Measurements from ENCODE around the gene LSM10.

LSM10 gene

GRCh38 chr1:36383240-36383639 is 14.5 kb downstream of the LSM10 start:
- Histone ChIP-seq H2AFZ (ENCODE audit: low read depth, low read length, severe bottlenecking) (no peak overlapping the region), H3K9ac (ENCODE audit: low read length) (no peak overlapping the region), H4K20me1 (ENCODE audit: low read depth, low read length) (peaks cover 3% of the 10 kb centered on the region; the same call in 1 of the 2 replicates), H3K36me3 (ENCODE audit: low read length) (no peaks in the 10 kb centered on the region), H3K9me2 (replicated peaks; ENCODE audit: insufficient read depth, low read length) (no peaks in the 10 kb centered on the region), H3K9me3 (ENCODE audit: insufficient read depth, low read length) (no peaks in the 10 kb centered on the region), H3F3A (ENCODE audit: insufficient read depth) (peaks cover 25% of the 10 kb centered on the region), H3K27me3 (ENCODE audit: low read length) (no peaks in the 10 kb centered on the region), H3K27ac (ENCODE audit: low read depth, low read length) (no peak overlapping the region), H3K4me2 (ENCODE audit: low read depth, low read length, poor library complexity, severe bottlenecking) (no peak overlapping the region), H3K79me2 (ENCODE audit: insufficient read depth, low read length) (peaks cover 68% of the 10 kb centered on the region), H3K4me3 (ENCODE audit: insufficient read depth, low read length, poor library complexity, severe bottlenecking) (no peak overlapping the region)
- no peak for TF ChIP-seq CTCF (IDR thresholded peaks at IDR 0.05; ENCODE audit: insufficient read depth, low read length, poor library complexity, severe bottlenecking)

- no peaks in the 10 kb centered on the region for H3K9me3 ChIP-seq (ENCODE audit: insufficient read depth, low read length)
- no peak overlapping the region for H3K9ac ChIP-seq (ENCODE audit: low read length)
- H3F3A ChIP-seq (ENCODE audit: insufficient read depth): peaks cover 21% of the 10 kb centered on the region
- peaks cover 3% of the 10 kb centered on the region; the same call in 1 of the 2 replicates for H4K20me1 ChIP-seq (ENCODE audit: low read depth, low read length)
- H3K36me3 ChIP-seq (ENCODE audit: low read length): no peaks in the 10 kb centered on the region
- no peak overlapping the region for H3K4me2 ChIP-seq (ENCODE audit: low read depth, low read length, poor library complexity, severe bottlenecking)
- no peak overlapping the region for H2AFZ ChIP-seq (ENCODE audit: low read depth, low read length, severe bottlenecking)
- peaks cover 74% of the 10 kb centered on the region for H3K79me2 ChIP-seq (ENCODE audit: insufficient read depth, low read length)
- no peak overlapping the region for H3K4me3 ChIP-seq (ENCODE audit: insufficient read depth, low read length, poor library complexity, severe bottlenecking)
- H3K9me2 ChIP-seq (replicated peaks; ENCODE audit: insufficient read depth, low read length): no peaks in the 10 kb centered on the region
- TF ChIP-seq EZH2phosphoT487 (conservative IDR thresholded peaks at IDR 0.05; ENCODE audit: low read length): no peak
- no peak for TF ChIP-seq CTCF (IDR thresholded peaks at IDR 0.05; ENCODE audit: insufficient read depth, low read length, poor library complexity, severe bottlenecking)
- no peaks in the 10 kb centered on the region for H3K27me3 ChIP-seq (ENCODE audit: low read length)
- H3K27ac ChIP-seq (ENCODE audit: low read depth, low read length): no peak overlapping the region
Measured at GRCh38 chr1:36382669-36383068, 15.0 kb downstream of the LSM10 start.

GRCh38 chr1:36382231-36382630 is 15.5 kb downstream of the LSM10 start:
- Histone ChIP-seq H2AFZ (ENCODE audit: low read depth, low read length, severe bottlenecking) (no peak overlapping the region), H3K9ac (ENCODE audit: low read length) (no peak overlapping the region), H3K79me2 (ENCODE audit: insufficient read depth, low read length) (peaks cover 75% of the 10 kb centered on the region), H3K4me3 (ENCODE audit: insufficient read depth, low read length, poor library complexity, severe bottlenecking) (no peak overlapping the region), H3K36me3 (ENCODE audit: low read length) (no peaks in the 10 kb centered on the region), H3F3A (ENCODE audit: insufficient read depth) (peaks cover 16% of the 10 kb centered on the region), H3K27ac (ENCODE audit: low read depth, low read length) (no peak overlapping the region), H3K9me3 (ENCODE audit: insufficient read depth, low read length) (no peaks in the 10 kb centered on the region), H3K27me3 (ENCODE audit: low read length) (no peaks in the 10 kb centered on the region), H3K4me2 (ENCODE audit: low read depth, low read length, poor library complexity, severe bottlenecking) (no peak overlapping the region), H4K20me1 (ENCODE audit: low read depth, low read length) (peaks cover 3% of the 10 kb centered on the region; the same call in 1 of the 2 replicates), H3K9me2 (replicated peaks; ENCODE audit: insufficient read depth, low read length) (no peaks in the 10 kb centered on the region)
- TF ChIP-seq EZH2phosphoT487 (conservative IDR thresholded peaks at IDR 0.05; ENCODE audit: low read length): no peak

- Histone ChIP-seq H3K27ac (ENCODE audit: low read depth, low read length) (no peak overlapping the region), H3K79me2 (ENCODE audit: insufficient read depth, low read length) (peaks cover 75% of the 10 kb centered on the region), H3K4me3 (ENCODE audit: insufficient read depth, low read length, poor library complexity, severe bottlenecking) (no peak overlapping the region), H3K4me2 (ENCODE audit: low read depth, low read length, poor library complexity, severe bottlenecking) (no peak overlapping the region), H3K9me3 (ENCODE audit: insufficient read depth, low read length) (no peaks in the 10 kb centered on the region), H3F3A (ENCODE audit: insufficient read depth) (peaks cover 8% of the 10 kb centered on the region), H3K36me3 (ENCODE audit: low read length) (no peaks in the 10 kb centered on the region), H4K20me1 (ENCODE audit: low read depth, low read length) (peaks cover 3% of the 10 kb centered on the region; the same call in 1 of the 2 replicates), H2AFZ (ENCODE audit: low read depth, low read length, severe bottlenecking) (no peak overlapping the region), H3K27me3 (ENCODE audit: low read length) (no peaks in the 10 kb centered on the region), H3K9me2 (replicated peaks; ENCODE audit: insufficient read depth, low read length) (no peaks in the 10 kb centered on the region), H3K9ac (ENCODE audit: low read length) (no peak overlapping the region)
- TF ChIP-seq EZH2phosphoT487 (conservative IDR thresholded peaks at IDR 0.05; ENCODE audit: low read length): no peak
Measured at GRCh38 chr1:36381405-36381804, 16.3 kb downstream of the LSM10 start.

Data from SU-DHL-6 (cell line).